HepG2 (cell line): ENCODE results near the gene ZNF23. TPM values are rescaled to one million over a fixed set of nuclear protein-coding genes. Genes with fewer than 3 reads are reported as not detected.

ENCODE experiments used
- ATM ChIP-seq: fragments of 450-650 bp; IDR thresholded peaks from 2 replicates; pipeline ENCODE4 v1.7.1; 2017; ENCODE audit warnings: mild to moderate bottlenecking, borderline replicate concordance
- FLYWCH1 ChIP-seq: sonication (generic); formaldehyde crosslinking; IDR thresholded peaks from 2 replicates; pipeline ENCODE4 v1.8.1; 2023; ENCODE audit warnings: mild to moderate bottlenecking, missing genetic modification reagents
- GABPA ChIP-seq, 2 experiments: IDR thresholded peaks; 2 replicates each; pipeline ENCODE4 v1.6.1; 2011 to 2016; ENCODE audit warnings: low read depth in 2 of 2, low read length in 1 of 2, missing biosample characterization in 1 of 2, missing genetic modification characterization in 1 of 2
- ISX ChIP-seq: sonication (generic); formaldehyde crosslinking; conservative IDR thresholded peaks from 2 replicates; pipeline ENCODE4 v1.5.0; 2020; ENCODE audit warnings: missing genetic modification reagents
- MAF1 ChIP-seq: sonication (generic); formaldehyde crosslinking; IDR thresholded peaks from 2 replicates; pipeline ENCODE4 v1.5.0; 2020; ENCODE audit warnings: missing genetic modification reagents, borderline replicate concordance
- NFE2L1 ChIP-seq: sonication (generic); formaldehyde crosslinking; IDR thresholded peaks from 2 replicates; pipeline ENCODE4 v1.4.0; 2020; ENCODE audit warnings: missing genetic modification reagents, mild to moderate bottlenecking, borderline replicate concordance
- POLR2AphosphoS2 ChIP-seq: IDR thresholded peaks from 2 replicates; pipeline ENCODE4 v1.6.1; 2011; ENCODE audit warnings: low read depth, low read length, improper control_type of control experiment
- SOX5 ChIP-seq: IDR thresholded peaks from 2 replicates; pipeline ENCODE4 v1.6.1; 2016; ENCODE audit warnings: borderline replicate concordance
- ZFP36L1 ChIP-seq: sonication (generic); formaldehyde crosslinking; IDR thresholded peaks from 2 replicates; pipeline ENCODE4 v1.8.0; 2022; ENCODE audit warnings: mild to moderate bottlenecking, missing genetic modification reagents, moderate library complexity
- ZNF530 ChIP-seq: sonication (generic); formaldehyde crosslinking; IDR thresholded peaks from 2 replicates; pipeline ENCODE4 v1.5.0; 2020; ENCODE audit warnings: low read depth, mild to moderate bottlenecking, missing genetic modification reagents
- polyA plus RNA-seq, 8 experiments: library from polyadenylated mRNA; depleted of rRNA in 3 of 8; stranded (reverse) in 7 of 8; unstranded in 1 of 8; fragments of >200 nt; fragmentation: Illumina TruSeq in 4 of 8; extraction: Trizol in 4 of 8; gene quantifications; 2 replicates each; pipeline versions ENCODE4 v1.2.1 to v1.2.3, GENCODE V29; 2011 to 2016; ENCODE audit warnings: low read depth in 4 of 8, missing spikeins in 1 of 8, mixed read lengths in 1 of 8; ENCODE audit not compliant: insufficient read depth in 1 of 8
- total RNA-seq, 5 experiments: library from RNA; depleted of rRNA; stranded (reverse); fragments of >200 nt; fragmentation: Illumina TruSeq; extraction: Trizol; gene quantifications; 2 replicates each; pipeline ENCODE4 v1.2.3, GENCODE V29; 2016; ENCODE audit warnings: low read depth in 1 of 5
- TF ChIP-seq, protein P1 (sequence below): sonication (generic); formaldehyde crosslinking; IDR thresholded peaks from 2 replicates; pipeline ENCODE4 v1.5.0; 2020; ENCODE audit warnings: missing genetic modification reagents
- TF ChIP-seq, protein P2 (sequence below): sonication (generic); formaldehyde crosslinking; IDR thresholded peaks from 2 replicates; pipeline ENCODE4 v1.5.0; 2020; ENCODE audit warnings: mild to moderate bottlenecking, missing genetic modification reagents, borderline replicate concordance
- TF ChIP-seq, protein P3 (sequence below): sonication (generic); formaldehyde crosslinking; IDR thresholded peaks from 2 replicates; pipeline ENCODE4 v1.4.0; 2020; ENCODE audit warnings: missing genetic modification reagents, borderline replicate concordance
- TF ChIP-seq, protein P4 (sequence below): sonication (generic); formaldehyde crosslinking; IDR thresholded peaks from 2 replicates; pipeline ENCODE4 v1.9.0; 2022; ENCODE audit warnings: missing genetic modification reagents, mild to moderate bottlenecking, borderline replicate concordance

ZNF23 gene
- total and polyA plus RNA-seq, 2 of the 13 experiments (the other 11 are each of a cell fraction or from before 2014, with no cell fraction given): 8.6 to 12.2 TPM

DNA sequence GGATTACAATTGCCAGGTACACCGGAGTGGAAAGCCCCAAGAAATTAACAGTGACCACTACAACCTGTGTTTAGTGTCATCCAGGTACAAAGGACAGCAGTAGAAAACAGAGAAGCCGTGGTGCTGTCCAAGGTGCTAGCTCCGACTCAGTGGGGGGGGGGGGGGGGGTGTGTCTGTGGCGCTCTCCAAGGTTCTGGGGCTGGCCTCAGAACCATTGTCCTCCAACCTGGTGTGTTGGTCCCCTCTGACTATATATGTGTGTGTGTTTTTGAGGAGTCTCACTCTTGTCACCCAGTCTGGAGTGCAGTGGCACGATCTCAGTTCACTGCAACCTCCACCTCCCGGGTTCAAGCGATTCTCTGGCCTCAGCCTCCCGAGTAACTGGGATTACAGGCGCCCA, 5.8 kb upstream of the ZNF23 start (continued):
- TF ChIP-seq, protein P1, sequence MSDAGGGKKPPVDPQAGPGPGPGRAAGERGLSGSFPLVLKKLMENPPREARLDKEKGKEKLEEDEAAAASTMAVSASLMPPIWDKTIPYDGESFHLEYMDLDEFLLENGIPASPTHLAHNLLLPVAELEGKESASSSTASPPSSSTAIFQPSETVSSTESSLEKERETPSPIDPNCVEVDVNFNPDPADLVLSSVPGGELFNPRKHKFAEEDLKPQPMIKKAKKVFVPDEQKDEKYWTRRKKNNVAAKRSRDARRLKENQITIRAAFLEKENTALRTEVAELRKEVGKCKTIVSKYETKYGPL (CRISPR knock-in tag): peak; percentile 92
- TF ChIP-seq MAF1 (peak; percentile 93; the same call in 1 of the 2 replicates), GABPA (IDR thresholded peaks at IDR 0.05; ENCODE audit: low read depth, low read length) (no peak), GABPA (CRISPR knock-in tag; IDR thresholded peaks at IDR 0.05; ENCODE audit: low read depth) (peak; percentile 71), ZNF530 (CRISPR knock-in tag) (peak; percentile 96), FLYWCH1 (CRISPR knock-in tag) (peak; percentile 86; the same call in 1 of the 2 replicates), SOX5 (CRISPR knock-in tag) (peak; percentile 66; the same call in 1 of the 2 replicates), POLR2AphosphoS2 (no peak), ATM (no peak), ZFP36L1 (CRISPR knock-in tag) (peak; percentile 82), ISX (CRISPR knock-in tag) (peak; percentile 97), NFE2L1 (CRISPR knock-in tag) (0 out of 2 replicates have a peak, but pooled peaks have one; percentile 39)
- TF ChIP-seq, protein P2, sequence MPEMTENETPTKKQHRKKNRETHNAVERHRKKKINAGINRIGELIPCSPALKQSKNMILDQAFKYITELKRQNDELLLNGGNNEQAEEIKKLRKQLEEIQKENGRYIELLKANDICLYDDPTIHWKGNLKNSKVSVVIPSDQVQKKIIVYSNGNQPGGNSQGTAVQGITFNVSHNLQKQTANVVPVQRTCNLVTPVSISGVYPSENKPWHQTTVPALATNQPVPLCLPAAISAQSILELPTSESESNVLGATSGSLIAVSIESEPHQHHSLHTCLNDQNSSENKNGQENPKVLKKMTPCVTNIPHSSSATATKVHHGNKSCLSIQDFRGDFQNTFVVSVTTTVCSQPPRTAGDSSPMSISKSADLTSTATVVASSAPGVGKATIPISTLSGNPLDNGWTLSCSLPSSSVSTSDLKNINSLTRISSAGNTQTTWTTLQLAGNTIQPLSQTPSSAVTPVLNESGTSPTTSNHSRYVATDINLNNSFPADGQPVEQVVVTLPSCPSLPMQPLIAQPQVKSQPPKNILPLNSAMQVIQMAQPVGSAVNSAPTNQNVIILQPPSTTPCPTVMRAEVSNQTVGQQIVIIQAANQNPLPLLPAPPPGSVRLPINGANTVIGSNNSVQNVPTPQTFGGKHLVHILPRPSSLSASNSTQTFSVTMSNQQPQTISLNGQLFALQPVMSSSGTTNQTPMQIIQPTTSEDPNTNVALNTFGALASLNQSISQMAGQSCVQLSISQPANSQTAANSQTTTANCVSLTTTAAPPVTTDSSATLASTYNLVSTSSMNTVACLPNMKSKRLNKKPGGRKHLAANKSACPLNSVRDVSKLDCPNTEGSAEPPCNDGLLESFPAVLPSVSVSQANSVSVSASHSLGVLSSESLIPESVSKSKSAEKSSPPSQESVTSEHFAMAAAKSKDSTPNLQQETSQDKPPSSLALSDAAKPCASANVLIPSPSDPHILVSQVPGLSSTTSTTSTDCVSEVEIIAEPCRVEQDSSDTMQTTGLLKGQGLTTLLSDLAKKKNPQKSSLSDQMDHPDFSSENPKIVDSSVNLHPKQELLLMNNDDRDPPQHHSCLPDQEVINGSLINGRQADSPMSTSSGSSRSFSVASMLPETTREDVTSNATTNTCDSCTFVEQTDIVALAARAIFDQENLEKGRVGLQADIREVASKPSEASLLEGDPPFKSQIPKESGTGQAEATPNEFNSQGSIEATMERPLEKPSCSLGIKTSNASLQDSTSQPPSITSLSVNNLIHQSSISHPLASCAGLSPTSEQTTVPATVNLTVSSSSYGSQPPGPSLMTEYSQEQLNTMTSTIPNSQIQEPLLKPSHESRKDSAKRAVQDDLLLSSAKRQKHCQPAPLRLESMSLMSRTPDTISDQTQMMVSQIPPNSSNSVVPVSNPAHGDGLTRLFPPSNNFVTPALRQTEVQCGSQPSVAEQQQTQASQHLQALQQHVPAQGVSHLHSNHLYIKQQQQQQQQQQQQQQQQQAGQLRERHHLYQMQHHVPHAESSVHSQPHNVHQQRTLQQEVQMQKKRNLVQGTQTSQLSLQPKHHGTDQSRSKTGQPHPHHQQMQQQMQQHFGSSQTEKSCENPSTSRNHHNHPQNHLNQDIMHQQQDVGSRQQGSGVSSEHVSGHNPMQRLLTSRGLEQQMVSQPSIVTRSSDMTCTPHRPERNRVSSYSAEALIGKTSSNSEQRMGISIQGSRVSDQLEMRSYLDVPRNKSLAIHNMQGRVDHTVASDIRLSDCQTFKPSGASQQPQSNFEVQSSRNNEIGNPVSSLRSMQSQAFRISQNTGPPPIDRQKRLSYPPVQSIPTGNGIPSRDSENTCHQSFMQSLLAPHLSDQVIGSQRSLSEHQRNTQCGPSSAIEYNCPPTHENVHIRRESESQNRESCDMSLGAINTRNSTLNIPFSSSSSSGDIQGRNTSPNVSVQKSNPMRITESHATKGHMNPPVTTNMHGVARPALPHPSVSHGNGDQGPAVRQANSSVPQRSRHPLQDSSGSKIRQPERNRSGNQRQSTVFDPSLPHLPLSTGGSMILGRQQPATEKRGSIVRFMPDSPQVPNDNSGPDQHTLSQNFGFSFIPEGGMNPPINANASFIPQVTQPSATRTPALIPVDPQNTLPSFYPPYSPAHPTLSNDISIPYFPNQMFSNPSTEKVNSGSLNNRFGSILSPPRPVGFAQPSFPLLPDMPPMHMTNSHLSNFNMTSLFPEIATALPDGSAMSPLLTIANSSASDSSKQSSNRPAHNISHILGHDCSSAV: peak; percentile 84; the same call in 1 of the 2 replicates
- TF ChIP-seq, protein P3, sequence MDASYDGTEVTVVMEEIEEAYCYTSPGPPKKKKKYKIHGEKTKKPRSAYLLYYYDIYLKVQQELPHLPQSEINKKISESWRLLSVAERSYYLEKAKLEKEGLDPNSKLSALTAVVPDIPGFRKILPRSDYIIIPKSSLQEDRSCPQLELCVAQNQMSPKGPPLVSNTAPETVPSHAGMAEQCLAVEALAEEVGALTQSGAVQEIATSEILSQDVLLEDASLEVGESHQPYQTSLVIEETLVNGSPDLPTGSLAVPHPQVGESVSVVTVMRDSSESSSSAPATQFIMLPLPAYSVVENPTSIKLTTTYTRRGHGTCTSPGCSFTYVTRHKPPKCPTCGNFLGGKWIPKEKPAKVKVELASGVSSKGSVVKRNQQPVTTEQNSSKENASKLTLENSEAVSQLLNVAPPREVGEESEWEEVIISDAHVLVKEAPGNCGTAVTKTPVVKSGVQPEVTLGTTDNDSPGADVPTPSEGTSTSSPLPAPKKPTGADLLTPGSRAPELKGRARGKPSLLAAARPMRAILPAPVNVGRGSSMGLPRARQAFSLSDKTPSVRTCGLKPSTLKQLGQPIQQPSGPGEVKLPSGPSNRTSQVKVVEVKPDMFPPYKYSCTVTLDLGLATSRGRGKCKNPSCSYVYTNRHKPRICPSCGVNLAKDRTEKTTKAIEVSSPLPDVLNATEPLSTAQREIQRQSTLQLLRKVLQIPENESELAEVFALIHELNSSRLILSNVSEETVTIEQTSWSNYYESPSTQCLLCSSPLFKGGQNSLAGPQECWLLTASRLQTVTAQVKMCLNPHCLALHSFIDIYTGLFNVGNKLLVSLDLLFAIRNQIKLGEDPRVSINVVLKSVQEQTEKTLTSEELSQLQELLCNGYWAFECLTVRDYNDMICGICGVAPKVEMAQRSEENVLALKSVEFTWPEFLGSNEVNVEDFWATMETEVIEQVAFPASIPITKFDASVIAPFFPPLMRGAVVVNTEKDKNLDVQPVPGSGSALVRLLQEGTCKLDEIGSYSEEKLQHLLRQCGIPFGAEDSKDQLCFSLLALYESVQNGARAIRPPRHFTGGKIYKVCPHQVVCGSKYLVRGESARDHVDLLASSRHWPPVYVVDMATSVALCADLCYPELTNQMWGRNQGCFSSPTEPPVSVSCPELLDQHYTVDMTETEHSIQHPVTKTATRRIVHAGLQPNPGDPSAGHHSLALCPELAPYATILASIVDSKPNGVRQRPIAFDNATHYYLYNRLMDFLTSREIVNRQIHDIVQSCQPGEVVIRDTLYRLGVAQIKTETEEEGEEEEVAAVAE (CRISPR knock-in tag): peak; percentile 96
- TF ChIP-seq, protein P4, sequence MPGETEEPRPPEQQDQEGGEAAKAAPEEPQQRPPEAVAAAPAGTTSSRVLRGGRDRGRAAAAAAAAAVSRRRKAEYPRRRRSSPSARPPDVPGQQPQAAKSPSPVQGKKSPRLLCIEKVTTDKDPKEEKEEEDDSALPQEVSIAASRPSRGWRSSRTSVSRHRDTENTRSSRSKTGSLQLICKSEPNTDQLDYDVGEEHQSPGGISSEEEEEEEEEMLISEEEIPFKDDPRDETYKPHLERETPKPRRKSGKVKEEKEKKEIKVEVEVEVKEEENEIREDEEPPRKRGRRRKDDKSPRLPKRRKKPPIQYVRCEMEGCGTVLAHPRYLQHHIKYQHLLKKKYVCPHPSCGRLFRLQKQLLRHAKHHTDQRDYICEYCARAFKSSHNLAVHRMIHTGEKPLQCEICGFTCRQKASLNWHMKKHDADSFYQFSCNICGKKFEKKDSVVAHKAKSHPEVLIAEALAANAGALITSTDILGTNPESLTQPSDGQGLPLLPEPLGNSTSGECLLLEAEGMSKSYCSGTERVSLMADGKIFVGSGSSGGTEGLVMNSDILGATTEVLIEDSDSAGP (CRISPR knock-in tag): no peak
